Measurements from ENCODE around the gene NGRN. TPM values are rescaled to one million over a fixed set of nuclear protein-coding genes. Genes with fewer than 3 reads are reported as not detected.
"Not testable (repeated sequence)": the region's sequence is repeated elsewhere in the genome, so short reads cannot be mapped to it uniquely, and the experiment has no call there.

NGRN gene
- polyA plus RNA-seq, 4 donors = 111 to 147 (median 122) TPM

DNA sequence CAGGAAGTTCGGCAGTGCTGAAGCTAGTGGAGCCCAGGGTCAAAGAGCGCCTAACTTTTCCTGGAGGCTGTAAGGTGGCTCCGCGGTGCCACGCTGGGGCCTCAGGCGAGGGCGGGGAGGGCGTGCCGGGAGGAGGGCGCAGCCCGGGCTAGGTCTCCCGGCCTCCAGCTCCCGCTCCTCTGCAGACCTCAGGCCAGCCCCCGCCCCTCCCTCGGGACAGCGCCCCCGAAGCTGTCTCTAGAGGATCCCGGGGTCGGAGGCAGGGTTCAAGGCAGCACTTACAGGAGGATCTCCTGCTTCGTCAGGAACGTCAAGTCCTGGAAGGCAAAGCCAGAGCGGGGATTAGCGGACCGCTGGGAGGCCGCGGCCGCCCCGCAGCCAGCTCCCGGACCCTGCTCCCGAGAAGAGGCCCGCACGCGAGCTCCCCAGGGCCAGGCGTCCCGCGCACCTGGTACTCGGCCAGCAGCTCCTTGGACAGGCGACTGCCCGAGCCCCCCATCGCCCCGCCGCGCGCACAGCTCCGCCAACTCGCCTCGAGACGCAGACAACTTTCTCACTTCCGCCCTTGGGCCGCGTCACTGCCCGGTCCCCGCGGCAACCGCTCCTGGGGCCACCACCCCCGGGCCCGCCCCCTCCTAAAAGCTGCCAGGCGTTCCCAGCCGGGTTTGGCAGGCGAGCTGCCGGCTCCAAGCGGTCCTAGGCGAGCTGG, 31.9 kb upstream of the NGRN start, which contains the start of gene CIB1:
Gene CIB1, minus strand, starts transcription at position 555 of the 709 bp plus-strand sequence. Its CDS starts 56 bp downstream, at position 499.
- DNase-seq (ENCODE audit: low read depth in 4 of 4, low spot score in 2 of 4) = peak in 2 of 4 donors; percentile 84 to 92

DNA sequence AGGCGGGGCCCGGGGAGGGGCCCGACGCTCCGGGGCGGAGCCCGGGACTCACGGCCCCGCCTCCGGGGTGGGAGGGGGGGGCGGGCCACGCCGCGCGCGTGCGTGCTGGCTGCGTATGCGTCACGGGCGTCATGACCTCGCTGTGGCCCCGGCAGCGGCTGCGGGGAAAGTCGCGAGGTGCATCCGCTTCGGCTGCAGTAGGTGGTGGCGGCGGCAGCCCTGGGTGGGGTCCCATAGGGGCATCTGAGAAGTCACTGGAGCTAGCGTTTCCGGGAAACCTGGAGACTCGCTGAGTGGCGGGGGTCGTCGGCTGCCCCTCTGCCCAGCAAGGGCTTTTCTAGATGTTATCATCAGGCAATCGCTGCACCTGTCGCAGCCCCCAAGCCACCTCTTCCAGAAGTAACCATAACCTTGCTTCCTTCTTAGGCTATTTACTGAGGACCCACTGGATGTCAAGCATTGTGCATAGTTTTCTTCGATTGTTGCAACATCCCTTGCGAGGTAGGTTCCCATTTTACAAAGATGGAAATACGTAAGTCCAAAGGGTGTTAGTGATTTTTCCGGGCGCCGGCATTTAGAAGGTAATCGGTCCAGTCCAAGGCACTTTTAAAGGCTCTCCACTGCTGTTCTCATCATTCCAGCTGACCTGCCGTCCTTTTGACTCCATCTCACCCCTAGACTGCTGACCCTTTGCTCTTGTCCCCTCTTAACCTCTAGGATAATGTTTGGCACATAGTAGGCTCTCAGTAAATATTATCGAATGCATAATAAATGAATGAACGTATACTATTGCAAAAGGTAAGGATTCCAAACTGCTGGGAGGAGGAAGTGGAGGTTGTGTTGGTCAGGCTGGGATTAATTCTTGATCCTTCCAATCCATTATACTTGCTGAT, 31.1 kb upstream of the NGRN start, which contains the start of gene GDPGP1:
Gene GDPGP1, plus strand, starts transcription at position 114 of the 893 bp plus-strand sequence. CDS start 6,700 bp downstream, outside the sequence.
- peak in 1 of 4 donors; percentile 88 for DNase-seq (ENCODE audit: low read depth in 4 of 4, low spot score in 2 of 4)

DNA sequence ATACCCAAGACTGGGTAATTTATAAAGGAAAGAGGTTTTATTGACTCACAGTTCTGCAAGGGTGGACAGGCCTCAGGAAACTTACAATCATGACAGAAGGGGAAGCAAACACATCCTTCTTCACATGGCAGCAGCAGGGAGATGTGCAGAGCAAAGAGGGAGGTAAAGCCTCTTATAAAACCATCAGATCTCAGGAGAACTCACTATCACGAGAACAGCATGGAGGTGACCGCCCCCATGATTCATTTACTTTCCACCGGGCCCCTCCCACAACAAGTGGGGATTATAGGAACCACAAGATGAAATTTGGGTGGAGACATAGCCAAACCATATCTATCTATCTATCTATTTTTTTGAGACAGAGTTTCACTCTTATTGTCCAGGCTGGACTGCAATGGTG, 26.1 kb upstream of the NGRN start:
- no peak for DNase-seq (ENCODE audit: low read depth in 4 of 4, low spot score in 2 of 4)

DNA sequence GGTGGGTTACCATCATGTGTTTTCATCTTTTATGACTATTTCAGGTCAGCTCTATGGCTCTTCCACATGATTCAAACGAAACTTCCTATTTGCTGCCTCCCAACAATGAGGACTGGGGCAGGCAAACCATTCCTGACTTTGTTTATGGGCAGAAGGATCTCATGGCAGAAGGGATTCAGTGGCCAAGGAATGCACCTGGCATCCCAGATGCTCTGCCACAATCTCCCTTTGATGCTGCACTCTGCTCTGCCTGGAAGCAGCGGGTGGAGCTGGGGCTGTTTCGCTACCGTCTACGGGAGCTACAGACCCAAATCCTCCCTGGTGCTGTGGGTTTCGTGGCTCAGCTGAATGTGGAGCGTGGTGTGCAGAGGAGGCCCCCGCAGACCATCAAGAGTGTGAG, 24.6 kb upstream of the NGRN start:
- DNase-seq (ENCODE audit: low read depth in 4 of 4, low spot score in 2 of 4) = no peak

DNA sequence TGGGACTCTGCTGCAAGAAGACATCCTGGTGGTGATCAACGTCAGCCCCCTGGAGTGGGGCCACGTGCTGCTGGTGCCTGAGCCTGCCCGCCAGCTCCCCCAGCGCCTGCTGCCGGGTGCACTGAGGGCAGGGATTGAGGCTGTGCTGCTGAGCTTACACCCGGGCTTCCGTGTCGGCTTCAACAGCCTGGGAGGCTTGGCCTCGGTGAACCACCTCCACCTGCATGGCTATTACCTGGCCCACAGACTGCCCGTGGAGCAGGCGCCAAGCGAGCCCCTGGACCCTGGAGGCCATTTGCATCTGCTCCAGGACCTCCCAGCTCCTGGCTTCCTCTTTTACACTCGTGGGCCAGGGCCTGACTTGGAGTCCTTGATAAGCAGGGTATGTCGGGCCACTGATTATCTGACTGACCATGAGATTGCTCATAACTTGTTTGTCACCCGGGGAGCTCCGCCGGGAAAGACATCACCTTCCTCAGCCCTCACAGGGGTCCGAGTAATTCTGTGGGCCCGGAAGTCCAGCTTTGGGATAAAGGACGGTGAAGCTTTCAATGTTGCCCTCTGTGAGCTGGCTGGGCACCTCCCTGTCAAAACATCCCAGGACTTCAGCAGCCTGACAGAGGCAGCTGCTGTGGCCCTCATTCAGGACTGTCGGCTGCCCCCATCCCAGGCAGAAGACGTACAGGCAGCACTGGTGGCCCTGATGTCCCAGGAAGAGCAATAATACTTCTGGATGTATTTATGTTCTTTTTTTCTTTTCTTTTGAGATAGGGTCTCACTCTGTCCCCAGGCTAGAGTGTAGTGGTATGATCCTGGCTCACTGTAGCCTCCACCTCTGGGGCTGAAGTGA, 23.9 kb upstream of the NGRN start:
- DNase-seq (ENCODE audit: low read depth in 4 of 4, low spot score in 2 of 4) = no peak

DNA sequence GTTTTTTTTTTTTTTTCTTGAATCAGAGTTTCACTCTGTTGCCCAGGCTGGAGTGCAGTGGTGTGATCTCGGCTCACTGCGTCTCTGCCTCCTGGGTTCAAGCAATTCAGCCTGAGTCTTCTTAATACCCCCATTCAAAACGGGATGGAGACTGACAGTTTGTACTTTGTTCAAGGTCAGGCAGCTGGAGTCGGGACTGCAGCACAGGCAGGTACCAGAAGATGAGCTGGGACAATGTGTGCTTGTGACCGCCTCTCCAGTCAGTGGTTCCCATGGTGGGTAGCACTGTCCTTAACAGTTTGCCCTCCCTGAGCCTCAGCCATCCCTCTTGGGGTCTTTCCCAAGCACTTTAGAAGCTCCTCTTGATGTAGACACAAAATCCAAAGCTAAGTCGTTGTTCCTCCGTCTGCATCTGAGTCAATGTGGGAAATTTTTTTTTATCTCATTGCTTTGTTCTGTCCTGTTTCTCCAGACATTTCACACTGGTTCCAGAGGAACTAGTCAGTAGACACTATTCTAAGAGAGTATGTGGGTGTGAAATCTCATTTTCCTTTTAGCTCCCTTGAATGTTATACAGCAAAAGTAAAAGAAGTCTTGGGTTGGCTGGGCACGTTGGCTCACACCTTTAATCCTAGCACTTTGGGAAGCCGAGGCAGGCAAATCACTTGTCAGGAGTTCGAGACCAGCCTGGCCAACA, 21.4 kb upstream of the NGRN start:
- no peak for DNase-seq (ENCODE audit: low read depth in 4 of 4, low spot score in 2 of 4)

DNA sequence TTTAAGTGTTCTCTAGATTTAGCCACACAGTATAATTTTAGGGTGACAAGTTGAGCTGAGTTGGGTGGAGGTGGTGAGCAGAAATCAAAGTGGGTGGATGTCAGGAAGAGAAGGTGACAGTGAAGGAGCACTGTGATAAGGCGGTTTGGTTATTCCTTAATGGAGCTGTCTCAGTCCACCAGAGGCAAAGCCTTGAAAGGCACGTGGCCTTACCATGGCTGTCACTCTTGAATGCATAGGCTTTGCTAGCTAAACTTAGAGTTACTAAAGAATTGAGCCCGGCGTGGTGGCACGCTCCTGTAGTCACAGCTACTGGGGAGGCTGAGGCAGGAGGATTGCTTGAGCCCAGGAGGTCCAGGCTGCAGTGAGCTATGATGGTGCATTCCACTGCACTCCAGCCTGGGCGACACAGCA, 16.7 kb upstream of the NGRN start:
- DNase-seq (ENCODE audit: low read depth in 4 of 4, low spot score in 2 of 4) = no peak

DNA sequence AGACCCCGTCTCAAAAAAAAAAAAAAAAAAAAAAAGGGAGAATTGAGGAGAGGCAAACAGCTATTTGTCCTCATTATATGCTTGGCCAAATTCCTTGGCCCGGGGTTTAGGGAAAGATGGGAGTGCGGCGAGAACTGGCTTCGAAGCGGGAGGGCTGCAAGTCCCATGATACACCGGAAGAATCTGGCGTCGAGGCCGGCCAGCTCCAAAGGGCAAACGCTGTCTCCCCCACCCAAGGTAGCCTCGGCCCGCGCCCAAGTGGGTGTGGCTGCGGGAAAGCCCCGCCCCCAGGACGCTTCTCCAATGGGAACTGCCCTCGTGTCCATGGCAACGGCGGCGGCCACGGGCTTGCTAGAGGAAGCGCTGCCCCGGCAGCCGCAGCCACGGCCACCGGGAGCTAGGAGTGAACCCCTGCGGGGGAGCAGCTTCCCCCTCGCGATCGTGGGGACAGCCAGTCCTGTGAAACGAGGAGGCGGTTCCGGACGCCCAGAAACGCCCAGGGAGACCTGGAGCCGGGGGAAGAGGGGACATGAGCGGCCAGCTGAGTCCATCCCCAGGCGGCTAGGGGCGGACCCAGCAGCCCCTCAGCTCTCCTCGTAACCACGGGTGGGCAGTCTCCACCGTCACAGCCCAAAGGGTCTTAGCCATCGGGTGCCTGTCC, 16.1 kb upstream of the NGRN start, which contains the start of gene TTLL13:
Gene TTLL13, plus strand, starts transcription at position 354 of the 661 bp plus-strand sequence. CDS start 1,075 bp downstream, outside the sequence.
- peak in 3 of 4 donors; percentile 75 to 84 (median 82) for DNase-seq (ENCODE audit: low read depth in 4 of 4, low spot score in 2 of 4)

DNA sequence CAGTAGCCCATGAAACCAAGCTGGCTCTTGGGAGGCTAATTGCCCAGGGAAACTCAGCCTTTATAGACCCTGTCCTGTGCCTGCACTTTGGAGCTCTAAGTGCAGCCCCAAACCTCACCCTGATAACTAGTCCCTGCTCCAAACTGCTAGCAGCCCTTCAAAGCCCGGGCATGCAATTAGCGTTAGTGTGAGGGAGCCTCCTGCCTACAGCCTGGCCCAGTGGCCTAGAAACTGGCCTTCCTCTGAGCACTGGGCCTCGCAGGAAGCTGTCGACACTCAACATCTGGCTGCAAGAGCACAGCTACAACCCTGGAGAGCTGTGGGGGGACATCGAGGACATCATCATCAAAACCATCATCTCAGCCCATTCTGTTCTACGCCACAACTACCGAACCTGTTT, 7.7 kb upstream of the NGRN start:
- no peak for DNase-seq (ENCODE audit: low read depth in 4 of 4, low spot score in 2 of 4)

DNA sequence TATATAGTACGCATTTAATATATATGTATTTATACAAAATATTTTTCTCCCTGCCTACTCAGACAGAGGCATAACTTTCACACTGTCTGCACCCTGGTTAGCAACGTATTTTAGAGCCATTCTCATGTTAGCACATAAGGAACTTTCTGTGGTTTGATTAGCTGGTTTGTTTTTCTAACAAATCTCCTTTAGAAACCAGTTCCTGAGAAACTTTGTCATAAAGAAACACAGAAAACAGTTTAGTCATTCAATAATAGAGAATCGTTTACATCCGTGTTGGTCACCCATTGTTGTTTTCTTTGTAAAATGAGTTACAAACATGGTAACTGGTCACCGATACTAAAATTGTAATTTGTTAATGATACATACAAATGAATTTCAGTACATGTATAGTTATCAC, 5.9 kb upstream of the NGRN start:
- no peak for DNase-seq (ENCODE audit: low read depth in 4 of 4, low spot score in 2 of 4)

DNA sequence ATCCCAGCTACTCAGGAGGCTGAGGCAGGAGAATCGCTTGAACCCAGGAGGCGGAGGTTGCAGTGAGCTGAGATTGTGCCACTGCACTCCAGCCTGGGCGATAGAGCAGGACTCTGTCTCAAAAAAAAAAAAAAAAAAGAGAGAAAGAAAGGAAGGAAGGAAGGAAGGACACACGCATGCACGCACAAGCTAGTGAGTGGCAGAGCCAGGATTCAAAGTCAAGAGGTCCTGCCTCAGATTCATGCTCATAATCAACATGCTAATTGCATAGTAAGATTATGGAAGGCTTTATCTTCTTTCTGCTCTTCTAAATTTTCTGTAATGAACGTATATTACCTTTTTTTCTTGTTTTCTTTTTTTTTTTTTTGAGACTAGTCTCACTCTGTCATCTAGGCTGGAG, 4.7 kb upstream of the NGRN start:
- not testable (repeated sequence) for DNase-seq (ENCODE audit: low read depth in 4 of 4, low spot score in 2 of 4)

DNA sequence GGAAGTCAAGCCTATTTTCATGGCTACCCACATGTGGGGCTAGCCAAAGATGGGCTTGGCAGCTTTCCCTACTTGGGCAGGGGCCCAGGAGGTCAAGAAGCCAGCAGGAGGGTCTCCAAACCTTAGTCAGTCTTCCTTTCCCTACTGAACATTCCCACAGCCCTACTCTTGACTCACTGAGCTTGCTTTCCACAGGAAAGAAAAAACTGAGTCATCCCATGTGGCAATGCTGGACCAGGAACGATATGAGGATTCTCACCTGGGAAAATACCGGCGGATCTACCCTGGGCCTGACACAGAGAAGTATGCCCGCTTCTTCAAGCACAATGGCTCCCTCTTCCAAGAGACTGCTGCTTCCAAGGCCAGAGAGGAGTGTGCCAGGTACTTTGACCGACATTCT, 3.7 kb upstream of the NGRN start:
- DNase-seq (ENCODE audit: low read depth in 4 of 4, low spot score in 2 of 4) = no peak

DNA sequence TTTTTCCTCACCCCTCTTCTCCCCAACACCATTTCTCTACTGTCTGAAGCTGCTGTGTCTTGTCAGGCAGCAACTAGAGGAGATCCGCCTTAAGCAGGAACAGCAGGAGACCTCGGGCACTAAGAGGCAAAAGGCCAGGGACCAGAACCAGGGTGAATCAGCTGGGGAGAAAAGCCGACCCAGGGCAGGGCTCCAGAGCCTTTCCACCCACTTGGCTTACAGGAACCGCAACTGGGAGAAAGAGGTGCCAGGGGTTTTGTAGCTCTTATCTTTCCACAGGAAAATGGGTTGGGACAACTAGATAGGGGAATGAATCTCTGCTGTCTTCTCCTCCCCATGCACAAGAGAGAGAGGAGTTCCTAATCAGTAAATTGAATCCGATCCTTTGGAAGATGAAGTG, 3.0 kb upstream of the NGRN start:
- DNase-seq (ENCODE audit: low read depth in 4 of 4, low spot score in 2 of 4) = no peak

DNA sequence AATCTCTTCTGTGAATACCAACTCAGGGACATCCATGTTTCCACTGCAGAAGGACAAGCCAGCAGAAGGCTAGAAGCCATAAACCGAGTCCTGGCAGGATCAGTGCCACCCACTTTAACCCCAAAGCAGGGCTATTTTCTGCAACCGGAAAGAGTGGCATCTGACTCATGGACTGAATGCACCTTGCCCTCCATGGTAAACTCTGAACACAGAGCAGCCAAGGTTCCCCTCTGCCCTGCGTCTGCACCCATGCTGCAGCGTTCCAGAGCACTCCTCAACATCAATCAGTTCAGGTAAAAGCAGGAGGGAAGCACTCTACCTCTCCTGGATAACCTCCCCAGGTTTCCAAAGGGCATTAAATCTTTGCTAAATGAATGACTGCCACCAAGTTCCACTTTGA, 801 bp upstream of the NGRN start:
- no peak for DNase-seq (ENCODE audit: low read depth in 4 of 4, low spot score in 2 of 4)

DNA sequence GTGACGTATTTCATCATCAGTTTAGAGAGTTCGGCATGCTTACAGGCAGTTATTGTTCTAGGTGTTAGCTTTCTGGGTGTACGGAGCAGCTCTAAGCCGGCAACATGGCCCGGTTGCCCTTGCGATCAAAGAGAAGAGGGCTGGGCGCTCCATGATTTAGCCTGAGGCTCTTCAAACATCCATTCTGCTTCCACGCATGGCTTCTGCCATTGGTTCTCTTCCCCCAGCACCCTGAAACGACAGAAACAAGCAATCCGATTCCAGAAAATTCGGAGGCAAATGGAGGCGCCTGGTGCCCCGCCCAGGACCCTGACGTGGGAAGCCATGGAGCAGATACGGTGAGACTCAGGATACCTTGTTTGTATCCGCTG, 574 bp downstream of the NGRN start:
- DNase-seq (ENCODE audit: low read depth in 4 of 4, low spot score in 2 of 4) = peak in 1 of 4 donors; percentile 23

DNA sequence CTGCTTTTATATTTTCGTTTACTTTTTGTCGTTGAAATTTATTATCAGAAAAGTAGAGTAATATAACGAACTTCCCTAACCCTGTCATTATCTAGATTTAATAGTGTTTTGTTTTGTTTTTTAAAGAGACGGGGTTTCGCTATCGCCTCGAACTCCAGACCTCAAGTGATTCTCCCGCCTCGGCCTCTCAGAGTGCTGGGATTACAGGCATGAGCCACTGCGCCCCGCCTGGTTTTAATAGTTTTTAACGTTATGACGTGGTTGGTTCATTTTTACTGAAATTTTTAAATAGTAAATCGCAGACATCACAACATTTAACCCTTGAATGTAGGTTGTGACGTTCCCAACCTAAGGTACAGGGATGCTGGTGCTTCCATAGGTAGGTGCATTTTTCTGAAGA, 1.0 kb downstream of the NGRN start:
- no peak for DNase-seq (ENCODE audit: low read depth in 4 of 4, low spot score in 2 of 4)

DNA sequence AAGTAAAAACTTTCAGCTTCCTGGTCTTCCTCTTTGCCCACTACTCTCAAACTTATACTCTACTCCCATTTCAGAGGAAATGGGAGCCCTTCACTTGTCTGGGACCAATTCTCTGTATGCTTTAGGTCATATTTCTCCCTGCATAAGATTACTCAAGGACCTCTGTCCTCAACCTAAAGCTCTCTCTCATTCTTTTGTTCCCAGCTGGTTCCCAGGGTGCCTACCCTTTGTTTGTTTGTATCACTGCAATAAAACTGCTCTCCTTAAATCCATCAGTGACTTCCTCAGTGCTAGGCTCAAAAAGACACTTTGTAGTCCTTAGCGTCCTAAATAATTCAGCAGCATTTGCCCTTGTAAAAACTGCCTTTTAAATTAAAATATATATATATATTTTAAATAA, 2.9 kb downstream of the NGRN start:
- no peak for DNase-seq (ENCODE audit: low read depth in 4 of 4, low spot score in 2 of 4)

DNA sequence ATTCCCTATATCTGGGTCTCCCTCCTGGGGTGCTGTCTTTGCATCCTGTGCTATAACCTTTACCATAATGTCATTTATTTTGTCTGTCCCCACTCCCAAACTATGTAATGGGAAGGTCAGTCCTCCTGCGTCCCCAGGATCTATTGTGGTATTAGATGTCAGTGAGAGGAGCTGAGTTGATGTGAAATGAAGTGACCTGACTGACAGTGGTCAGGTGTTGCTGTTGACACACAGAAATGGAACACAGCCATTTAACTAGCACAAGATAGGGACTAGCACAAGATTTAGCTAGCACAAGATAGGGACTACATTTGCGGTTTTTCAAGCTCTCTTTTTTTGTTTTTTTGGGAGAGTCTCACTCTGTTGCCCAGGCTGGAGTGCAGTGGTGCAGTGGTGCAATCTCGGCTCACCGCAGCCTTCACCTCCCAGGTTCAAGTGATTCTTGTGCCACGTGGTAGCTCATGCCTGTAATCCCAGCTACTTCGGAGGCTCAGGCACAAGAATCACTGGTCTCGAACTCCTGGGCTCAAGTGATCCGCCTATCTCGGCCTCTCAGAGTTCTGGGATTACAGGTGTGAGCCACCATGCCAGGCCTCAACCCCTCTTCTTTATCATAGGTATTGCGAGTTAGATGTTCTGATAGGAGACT, 5.2 kb downstream of the NGRN start:
- no peak for DNase-seq (ENCODE audit: low read depth in 4 of 4, low spot score in 2 of 4)
